DMS 273 (cell line): Measurements from ENCODE around the gene ATRN.
"Not testable (repeated sequence)": the region's sequence is repeated elsewhere in the genome, so short reads cannot be mapped to it uniquely, and the experiment has no call there.

ENCODE experiments used
- DNase-seq: peaks from one replicate; lab custom pipeline; 2025; ENCODE audit not compliant: unreplicated experiment; lab: John Stamatoyannopoulos, UW

ATRN gene

DNA sequence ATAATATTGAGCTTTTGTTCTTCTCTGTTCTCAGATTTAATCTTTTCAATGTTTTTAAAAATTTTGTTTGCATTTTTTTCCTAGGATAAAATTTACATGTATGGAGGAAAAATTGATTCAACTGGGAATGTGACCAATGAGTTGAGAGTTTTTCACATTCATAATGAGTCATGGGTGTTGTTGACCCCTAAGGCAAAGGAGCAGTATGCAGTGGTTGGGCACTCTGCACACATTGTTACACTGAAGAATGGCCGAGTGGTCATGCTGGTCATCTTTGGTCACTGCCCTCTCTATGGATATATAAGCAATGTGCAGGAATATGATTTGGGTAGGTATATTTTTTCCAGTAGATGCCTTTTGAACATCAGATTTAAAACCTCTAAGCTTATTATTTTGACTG lies 89.8 kb downstream of the ATRN start:
- DNase-seq = no peak

DNA sequence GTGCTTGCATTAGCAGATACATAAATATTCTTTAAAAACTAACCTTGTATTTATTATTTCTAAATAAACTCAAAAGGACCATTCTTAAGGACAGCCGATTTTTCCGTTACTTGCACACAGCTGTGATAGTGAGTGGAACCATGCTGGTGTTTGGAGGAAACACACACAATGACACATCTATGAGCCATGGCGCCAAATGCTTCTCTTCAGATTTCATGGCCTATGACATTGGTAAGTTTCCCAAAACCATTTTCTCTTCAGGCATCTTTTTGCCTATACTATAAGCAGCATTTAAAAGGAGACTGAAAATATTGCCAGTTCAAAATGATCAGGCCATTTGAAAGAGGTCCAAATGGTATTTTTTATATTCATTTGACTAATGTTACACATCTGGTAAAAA lies 92.3 kb downstream of the ATRN start:
- DNase-seq = no peak

DNA sequence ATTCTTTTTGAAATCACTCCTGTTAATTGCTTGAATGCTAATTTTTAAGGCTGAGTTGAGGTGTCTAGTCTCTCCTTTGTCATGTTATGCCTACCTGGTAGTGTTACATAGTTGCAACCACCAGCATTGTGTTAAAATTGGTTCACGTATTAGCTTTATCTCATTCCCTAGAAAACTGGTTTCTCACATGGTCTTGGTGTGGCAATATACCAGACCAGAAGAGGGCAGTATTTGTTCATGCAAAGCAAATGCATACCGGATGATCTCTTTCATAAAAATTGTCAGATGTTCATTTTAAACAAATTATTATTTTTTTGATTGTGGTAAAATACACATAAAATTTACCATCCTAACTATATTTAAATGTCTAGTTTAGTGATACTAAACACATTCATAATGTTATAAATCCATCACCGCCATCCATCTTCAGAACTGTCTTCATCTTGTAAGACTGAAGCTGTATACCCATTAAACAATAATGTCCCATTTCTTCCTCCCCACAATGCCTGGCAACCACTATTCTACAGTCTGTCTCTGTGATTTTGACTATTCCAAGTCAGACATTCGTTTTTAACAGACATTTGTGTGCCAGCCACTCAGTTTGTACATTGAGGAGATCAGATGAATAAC lies 92.8 kb downstream of the ATRN start:
- DNase-seq = peak; percentile 69

GRCh38 chr20:3565851-3566250 lies 95.0 kb downstream of the ATRN start:
- no peak for DNase-seq

GRCh38 chr20:3572151-3572550 lies 101.3 kb downstream of the ATRN start:
- DNase-seq = no peak

DNA sequence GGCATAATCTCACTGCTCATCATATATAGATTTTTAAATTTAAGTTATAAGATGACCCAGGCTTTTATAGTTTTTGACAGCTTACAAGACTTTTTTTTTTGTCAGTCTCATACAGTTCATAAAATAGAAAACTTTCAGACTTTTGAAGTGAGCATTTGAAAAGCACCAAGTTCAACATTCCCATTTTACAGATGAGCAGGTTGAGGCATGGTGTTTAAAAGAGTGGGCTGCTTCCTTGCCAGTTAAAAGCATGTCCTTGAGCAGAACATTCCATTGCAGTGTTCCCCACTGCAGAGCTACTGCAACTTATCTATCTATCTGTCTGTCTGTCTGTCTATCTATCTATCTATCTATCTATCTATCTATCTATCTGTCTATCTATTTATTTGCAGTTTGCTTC lies 105.5 kb downstream of the ATRN start:
- no peak for DNase-seq

GRCh38 chr20:3577366-3577765 lies 106.5 kb downstream of the ATRN start:
- no peak for DNase-seq

DNA sequence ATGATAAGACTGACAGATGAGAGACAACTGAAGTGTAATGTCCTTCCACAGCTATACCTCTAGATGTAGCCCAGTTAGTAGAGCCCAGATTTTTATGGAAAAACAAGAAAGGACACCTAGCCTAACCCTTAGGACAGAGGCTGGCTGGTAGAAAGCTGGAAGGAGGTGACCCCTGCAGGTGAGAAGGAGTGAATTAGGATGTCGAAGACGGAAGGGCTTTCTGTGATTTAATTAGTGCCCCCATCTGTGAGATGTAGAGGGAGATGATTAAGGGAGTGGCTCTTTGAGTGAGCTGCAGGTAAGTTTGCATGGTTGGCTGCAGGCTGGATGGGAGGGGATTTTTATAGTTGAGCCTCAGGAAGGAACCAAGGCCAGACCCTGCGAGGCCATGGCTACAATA lies 109.6 kb downstream of the ATRN start:
- no peak for DNase-seq

DNA sequence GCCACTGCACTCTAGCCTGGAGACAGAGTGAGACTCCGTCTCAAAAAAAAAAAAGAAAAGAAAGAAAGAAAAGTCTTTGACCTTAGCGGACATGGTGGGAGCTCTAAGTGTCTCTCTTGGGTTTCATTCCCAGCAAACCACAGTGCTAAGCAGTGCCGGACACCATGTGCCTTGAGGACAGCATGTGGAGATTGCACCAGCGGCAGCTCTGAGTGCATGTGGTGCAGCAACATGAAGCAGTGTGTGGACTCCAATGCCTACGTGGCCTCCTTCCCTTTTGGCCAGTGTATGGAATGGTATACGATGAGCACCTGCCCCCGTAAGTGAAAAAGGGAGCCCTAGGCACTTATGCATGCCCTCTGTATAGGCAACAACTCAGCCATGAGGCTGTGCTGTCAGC lies 112.9 kb downstream of the ATRN start:
- no peak for DNase-seq

DNA sequence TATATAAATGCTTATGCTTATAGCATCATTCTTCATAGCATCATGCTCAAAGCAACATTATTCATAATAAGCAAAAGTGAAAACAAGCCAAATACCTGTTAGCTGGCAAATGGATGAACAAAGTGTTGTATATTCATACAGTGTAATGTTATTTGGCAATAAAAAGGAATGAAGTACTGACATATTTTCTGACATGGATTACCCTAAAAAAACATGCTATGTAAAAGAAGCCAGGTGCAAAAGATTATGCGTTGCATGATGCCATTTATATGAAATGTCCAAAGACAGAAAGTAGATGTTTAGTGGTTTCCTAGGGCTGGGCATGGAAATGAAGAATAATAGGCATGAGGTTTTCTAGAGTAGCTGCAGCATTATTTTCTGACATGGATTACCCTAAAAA lies 115.3 kb downstream of the ATRN start:
- no peak for DNase-seq

DNA sequence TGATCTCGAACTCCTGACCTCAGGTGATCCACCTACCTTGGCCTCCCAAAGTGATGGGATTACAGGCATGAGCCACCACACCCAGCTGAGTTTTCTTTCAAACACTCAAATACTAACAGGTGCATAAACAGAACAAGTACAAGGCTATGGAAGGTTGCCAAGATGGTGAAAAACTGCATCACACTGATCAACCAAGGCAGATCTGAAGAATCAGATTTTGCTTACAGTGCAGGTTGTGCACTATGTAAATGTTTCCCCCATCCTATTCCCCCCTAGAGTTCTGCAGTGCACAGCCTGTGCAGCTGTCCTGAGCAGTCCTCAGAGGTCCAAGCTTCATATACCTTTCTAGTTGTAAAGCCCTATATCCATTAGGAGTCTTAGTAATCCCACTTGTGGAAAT lies 119.3 kb downstream of the ATRN start:
- no peak for DNase-seq

GRCh38 chr20:3592931-3593330 lies 122.1 kb downstream of the ATRN start:
- DNase-seq = no peak

DNA sequence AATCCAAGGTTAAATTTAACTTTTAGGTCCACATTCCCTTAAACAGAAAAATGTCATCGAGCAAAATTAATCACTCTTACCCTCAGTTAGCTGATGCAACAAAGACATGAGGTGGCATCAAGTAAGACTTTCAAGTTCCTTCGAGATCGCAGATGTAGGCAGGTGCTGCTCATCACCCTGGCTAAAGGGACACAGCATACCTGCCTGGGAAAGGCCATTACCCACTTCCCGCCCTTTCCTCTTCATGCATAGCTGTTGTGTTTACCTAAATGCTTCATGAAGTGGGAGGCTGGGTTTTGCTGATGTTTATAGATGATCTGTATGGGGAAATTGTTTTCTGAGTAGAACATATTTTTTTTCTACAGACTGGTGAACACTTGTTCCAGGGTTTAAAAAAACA lies 124.7 kb downstream of the ATRN start:
- DNase-seq = no peak

DNA sequence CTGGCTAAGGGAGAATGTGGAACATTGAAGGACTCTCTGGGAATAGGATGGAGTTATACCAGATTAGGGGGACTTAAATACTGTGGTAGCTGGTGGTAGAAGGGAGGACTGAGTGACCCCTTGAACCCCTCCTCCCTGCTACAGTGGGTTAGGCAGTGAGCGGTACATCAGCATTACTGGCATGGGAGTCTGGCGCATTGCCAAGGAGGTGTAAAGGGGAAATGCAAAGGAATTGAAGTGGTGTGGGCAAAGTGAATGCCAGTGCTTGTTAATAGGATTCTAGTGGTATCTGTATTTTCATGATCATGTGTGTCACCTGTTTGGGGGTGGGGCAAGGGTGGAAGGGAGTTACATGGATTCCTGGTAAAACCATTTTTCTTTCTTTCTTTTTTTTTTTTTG lies 132.3 kb downstream of the ATRN start:
- peak; percentile 4 for DNase-seq

- not testable (repeated sequence) for DNase-seq
Observed at GRCh38 chr20:3605386-3605886, 134.6 kb downstream of the ATRN start.

- DNase-seq = no peak
Observed at GRCh38 chr20:3606021-3606420, 135.2 kb downstream of the ATRN start.

DNA sequence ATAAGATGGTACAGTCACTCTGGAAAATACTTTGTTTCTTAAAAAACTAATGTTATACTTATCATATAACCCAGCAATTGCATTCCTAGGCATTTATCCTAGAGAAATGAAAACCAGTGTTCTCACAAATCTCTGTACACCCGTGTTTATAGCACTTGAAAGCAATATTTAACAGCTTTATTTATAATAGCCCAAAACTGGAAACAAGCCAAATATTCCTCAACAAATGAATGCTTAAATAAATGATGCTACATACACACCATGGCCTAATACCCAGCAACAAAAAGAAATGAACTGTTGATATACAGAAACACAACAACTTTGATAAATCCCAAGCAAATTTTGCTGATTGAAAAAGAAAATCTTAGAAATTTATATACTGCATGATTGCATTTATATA lies 141.1 kb downstream of the ATRN start:
- no peak for DNase-seq

GRCh38 chr20:3612795-3613572 lies 142.2 kb downstream of the ATRN start:
- no peak for DNase-seq

DNA sequence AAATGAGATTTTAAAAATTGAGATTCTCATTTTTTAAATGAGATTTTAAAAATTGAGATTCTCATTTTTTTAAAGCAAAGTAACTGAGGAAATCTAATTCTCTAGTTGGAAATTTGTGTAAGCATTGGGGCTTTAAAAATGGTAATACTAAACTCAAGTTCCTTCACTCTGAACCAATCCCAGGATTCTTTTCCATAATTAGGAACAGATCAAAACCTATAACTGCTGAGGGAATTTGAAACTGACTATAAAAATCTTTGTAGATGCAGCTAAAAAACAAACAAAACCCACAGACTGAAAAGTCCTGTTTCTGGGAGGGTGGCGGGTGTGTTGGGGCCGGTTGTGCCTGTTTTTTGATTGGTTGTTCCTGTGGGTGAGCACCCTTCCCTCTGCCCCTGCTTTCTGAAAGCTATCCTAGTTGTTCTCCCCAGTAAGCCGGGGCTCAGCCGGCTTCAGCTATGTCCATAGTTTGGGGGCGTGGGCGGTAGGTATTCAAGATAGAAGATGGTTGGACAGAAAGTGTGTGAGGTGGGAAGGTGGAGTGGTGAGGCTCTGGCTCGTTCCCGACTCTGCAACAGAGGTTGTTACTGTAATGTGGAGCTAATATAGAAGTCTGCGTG lies 143.1 kb downstream of the ATRN start:
- no peak for DNase-seq

DNA sequence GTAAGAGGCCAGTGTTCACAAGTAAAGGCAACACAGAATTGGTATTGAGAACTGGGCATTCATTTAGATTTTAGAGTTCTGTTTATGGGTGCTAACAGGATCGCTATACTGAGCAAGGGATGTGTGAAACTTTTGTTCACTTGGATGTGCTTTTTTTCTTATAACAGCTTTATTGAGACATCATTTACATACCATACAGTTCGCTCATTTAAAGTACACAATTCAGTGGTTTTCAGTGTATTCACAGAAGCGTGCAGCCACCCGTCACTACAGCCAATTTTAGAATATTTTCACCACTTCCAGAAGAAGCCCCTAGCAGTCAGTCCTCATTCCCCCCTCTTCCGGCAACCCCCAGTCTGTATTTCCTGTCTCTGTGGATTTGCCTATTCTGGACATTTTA lies 143.6 kb downstream of the ATRN start:
- no peak for DNase-seq

GRCh38 chr20:3615171-3615840 lies 144.5 kb downstream of the ATRN start:
- not testable (repeated sequence) for DNase-seq

DNA sequence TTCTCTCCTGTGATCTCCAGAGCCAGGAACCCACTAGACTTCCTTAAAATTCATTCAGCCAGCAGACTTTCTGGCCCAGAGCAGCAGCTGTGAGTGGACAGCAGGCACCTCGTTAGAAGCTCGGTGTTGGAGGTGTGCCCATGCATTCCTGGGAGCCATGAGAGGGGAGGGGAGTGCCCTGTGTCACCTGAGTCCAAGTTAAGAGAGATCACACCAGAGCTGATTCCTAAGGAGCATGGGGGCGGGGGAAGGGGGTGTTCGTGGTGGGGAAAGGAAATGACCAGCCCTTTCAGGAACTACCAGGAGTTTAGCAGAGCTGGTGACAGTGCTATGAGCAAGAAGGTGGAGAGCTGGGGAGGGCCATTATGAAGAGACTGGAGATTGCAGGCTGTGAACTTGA lies 145.4 kb downstream of the ATRN start:
- peak; percentile 73 for DNase-seq
